CD4-positive, alpha-beta T cell treated with Interferon alpha-2 for 1 hour (primary cell): ENCODE measurements around the gene CAVIN2.
"Not testable (repeated sequence)": the region's sequence is repeated elsewhere in the genome, so short reads cannot be mapped to it uniquely, and the experiment has no call there.

Experiments
- DNase-seq, 2 donors: peaks; one replicate each; pipeline ENCODE4 v3.0.0-alpha.2; 2020 to 2022

The CAVIN2 gene

GRCh38 chr2:191797942-191798876 is 48.7 kb downstream of the CAVIN2 start:
- no peak for DNase-seq

GRCh38 chr2:191797500-191797899 is 49.4 kb downstream of the CAVIN2 start:
- DNase-seq: no peak

- DNase-seq: no peak
Observed at GRCh38 chr2:191795715-191796114, 51.2 kb downstream of the CAVIN2 start.

GRCh38 chr2:191791953-191792560 is 54.8 kb downstream of the CAVIN2 start:
- DNase-seq: no peak

GRCh38 chr2:191790737-191791136 is 56.2 kb downstream of the CAVIN2 start:
- no peak for DNase-seq

GRCh38 chr2:191789796-191790195 is 57.1 kb downstream of the CAVIN2 start:
- no peak for DNase-seq

- DNase-seq: no peak
Observed at GRCh38 chr2:191786694-191787093, 60.2 kb downstream of the CAVIN2 start.

- not testable (repeated sequence) for DNase-seq
Observed at GRCh38 chr2:191785651-191786050, 61.2 kb downstream of the CAVIN2 start.
